Activated naive CD4-positive, alpha-beta T cell treated with Interleukin-2 at 50 U/mL for 16 hours (primary cell): ENCODE results near the gene SLC22A5.
A peak's percentile ranks its signal among the peaks of the same experiment; 100 is the strongest.
"Not testable (repeated sequence)": the region's sequence is repeated elsewhere in the genome, so short reads cannot be mapped to it uniquely, and the experiment has no call there.

Experiments
- DNase-seq: peaks from one replicate; pipeline ENCODE4 v3.0.0-alpha.2; 2020

Gene SLC22A5

DNA sequence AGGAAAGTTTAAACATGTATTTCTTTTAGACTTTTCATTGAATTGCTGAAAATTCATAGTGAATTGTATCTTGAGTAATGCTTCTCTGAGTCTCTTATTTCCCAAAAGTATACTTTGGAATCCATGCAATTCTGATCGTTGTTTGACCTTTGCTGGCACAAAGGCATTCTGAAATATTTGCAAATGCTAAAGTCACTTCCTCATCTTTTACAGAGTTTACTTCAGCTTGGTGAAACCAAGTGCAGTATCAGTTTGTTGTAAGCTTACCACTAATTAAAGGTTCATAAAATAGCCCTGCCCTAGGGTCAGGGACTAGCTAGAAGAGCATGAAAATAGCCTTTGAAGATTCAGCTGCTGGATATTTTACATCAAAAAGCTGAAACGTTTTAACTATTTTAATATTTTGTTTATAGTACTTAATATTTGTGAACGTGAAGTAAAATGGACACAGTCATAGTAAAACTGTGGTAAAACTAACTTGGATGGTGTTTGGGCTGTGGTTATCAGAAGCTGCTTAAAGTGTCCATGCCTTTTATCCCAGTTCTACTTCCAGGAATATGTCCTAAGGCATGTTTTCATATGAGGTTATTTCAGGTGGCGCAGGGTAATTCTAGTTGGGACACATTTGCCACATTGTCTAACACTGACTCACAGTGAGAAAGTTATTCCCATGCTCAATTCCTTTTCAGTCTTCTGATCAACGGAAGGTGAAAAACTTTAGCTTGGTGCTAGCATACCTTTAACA is 45.3 kb downstream of the SLC22A5 start:
- DNase-seq = no peak

- DNase-seq = not testable (repeated sequence)
Measured at GRCh38 chr5:132415516-132415915, 46.0 kb downstream of the SLC22A5 start.

GRCh38 chr5:132416306-132417009 is 46.9 kb downstream of the SLC22A5 start:
- DNase-seq = no peak

DNA sequence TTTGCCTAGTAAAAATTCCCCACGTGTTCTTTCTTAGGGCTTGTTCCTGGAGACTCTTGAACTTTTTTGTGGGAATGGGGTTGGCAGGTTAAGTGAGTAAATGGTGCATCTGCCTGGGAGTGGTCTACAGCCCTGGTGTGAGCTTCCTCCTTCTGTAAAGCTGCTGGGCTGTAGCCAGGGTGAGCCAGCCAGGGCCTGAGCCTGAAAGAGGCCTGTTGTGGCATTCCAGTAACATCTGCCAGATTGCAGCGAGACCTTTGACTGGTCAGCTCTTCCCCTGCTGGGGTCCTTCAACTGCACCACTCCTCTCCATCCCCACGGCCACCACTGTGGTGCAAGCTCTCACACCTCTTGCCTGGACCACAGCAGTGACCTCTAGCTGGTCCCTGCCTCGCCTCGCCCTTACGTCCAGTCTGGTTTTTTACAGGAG is 47.5 kb downstream of the SLC22A5 start:
- no peak for DNase-seq

- DNase-seq = no peak
Measured at GRCh38 chr5:132417461-132417860, 48.0 kb downstream of the SLC22A5 start.

GRCh38 chr5:132417889-132418485 is 48.5 kb downstream of the SLC22A5 start:
- DNase-seq = no peak

DNA sequence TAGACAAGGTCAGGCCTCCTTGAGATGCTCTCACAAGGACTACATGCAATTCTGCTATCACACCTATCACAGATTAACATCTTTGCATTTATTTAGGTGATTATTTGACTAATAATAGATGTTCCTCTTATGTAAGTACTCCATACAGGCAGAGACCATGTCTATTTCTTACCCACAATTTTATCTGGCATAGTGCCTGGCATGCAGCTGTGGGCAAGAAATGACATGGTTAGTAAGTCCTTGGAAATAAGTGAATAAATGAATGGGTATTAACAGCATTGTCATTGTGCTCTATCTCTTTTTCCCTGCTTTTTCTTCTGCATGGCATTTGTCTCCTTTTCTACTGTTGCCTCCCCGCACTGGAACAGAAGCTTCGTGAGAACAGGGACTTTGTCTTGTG is 49.4 kb downstream of the SLC22A5 start:
- DNase-seq = no peak

DNA sequence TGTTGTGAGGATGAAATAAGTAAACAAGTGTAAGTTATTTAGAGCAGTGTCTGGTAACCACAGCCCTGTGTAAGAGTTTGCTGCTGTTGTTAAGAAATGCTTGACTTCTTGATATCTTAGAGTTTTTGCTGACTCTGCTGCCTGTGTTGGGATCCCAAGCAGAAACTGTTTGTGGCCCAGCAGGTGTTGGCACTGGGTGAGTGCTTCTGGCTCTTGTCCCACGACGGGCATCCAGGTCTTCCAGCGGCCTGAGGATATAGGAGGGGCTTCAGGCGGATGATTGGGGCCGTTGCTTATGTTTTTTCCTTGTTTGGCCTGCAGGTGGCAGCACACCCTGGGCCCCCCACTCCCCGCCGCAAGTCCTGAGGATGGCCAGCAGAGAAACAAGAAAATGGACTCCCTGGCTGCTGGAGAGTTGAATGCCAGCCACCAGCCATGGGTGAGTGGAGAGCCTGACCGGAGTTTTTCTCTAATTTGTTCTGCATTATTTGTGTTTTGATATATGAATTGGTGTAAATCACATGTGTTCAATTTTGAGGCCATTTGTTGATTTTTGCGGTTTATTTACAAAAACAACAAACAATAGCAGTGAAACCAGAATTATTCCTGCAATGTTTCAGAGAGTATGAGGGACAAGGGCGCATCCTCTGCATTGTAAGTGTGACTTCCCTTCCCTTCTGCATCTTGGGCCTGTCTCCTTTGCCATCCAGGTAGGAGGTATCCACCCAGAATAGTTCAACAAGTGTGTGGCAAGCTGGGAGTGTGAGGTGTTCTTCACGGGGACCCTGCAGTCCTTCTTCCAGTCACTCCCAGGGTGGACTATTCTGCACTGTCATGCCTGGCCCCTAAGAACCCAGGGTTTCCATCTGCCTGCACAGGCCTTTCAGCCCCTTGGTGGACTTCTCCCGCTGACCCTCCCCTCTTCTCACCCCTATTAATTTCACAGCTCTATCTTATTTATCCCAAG is 50.3 kb downstream of the SLC22A5 start:
- peak; percentile 67 for DNase-seq

DNA sequence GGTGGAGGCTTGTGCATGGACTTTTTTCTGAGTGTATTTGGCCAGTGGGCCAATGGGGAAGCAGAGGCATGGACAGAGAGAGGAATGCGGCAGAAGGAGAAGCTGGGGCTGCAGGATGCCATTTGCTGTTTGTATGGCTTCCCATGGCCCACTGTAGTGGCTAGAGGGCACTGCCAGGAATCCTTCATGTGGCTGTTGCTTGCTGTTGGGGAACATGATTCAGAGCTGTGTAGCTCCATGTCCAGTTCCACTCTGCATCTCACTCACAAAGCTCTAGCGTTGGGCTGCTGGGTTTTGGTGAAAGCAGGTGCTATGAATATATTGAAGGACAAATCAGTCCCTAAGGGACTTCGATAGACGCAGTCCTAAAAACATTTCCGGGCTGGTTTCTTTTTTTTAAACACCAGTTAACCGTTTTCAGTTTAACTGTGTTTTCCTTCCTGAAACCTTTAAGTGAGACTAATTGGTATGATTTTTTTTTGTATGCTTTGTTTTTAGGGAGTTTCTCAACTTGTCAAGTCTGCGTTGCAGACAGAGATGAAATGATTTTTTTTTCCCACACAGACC is 51.3 kb downstream of the SLC22A5 start:
- peak; percentile 26 for DNase-seq

DNA sequence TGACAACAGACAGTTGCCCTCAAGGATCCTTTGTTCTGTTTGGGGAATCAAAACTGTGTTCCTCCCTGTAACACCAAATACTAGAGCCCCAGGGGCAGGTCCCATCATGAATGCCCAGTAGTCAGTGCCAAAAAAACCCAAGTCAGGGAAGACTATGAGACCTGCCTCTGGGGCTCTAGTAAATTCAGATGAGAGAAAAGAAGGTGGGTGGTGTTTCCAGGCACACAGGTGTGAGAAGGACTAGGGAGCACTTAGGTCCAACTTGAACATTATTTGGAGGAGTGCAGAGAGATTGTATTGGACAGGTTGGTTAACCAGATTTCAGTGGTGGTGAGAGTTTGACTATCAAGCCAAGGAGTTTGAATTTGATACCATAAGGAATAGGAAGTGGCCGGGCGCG is 52.0 kb downstream of the SLC22A5 start:
- DNase-seq = no peak

- no peak for DNase-seq
Measured at GRCh38 chr5:132422720-132423437, 53.4 kb downstream of the SLC22A5 start.

DNA sequence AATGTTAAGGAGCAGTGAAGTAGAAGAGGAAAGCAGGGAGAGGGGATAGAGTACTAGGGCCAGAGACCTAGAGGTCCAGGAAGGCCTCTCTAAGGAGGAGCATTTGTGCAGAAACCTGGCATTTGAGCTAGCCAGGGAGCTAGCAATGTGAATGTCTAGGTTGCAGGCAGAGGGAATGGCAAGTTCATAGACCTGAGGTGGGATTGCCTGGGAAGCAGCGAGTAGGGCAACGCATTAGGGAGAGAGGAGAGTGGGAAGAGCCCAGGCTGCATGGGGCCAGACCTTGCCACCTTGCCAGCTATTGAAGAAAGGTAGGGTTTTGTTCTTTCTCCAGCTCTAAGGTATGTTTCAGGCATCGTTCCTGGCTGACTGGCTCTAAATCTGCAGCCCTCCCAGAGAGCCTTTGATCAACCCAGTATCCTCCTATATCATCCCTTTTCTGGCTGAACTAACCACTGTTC is 54.0 kb downstream of the SLC22A5 start:
- DNase-seq = no peak

DNA sequence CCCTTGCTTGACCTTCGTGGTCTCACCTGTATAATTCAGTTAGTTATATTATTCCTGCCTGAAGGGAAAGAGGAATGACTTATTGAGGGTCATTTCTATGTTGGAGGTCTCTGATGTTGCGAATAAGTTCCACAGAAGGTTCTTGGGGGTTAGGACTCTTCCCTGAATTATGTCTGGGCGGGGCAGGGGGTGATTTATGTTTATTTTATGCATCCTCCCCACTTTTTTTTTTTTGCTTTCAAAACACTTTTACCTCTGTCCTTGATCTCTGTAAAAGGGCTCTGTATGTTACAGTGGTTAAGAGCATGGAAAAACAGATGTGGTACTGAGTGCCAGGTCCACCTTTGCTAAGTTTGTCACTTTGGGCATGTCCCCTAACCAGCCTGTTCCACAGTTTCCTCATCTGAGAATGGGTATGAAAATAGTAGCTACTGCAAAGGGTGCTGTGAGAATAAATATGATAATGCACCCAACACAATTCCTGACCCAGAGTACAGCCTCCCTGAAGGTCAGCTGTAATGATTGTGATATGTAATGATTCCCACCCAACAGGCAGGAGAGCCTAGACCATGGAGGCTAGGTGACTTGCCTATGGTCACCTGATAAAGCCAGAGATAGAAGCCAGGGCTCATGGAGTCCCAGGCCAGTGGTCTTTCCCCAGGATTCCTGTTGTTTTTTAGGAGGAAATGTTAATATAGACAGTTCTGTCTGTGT is 54.8 kb downstream of the SLC22A5 start:
- DNase-seq = no peak

GRCh38 chr5:132425009-132425937 is 55.8 kb downstream of the SLC22A5 start:
- peak; percentile 80 for DNase-seq

GRCh38 chr5:132425975-132426524 is 56.5 kb downstream of the SLC22A5 start:
- DNase-seq = no peak

- DNase-seq = peak; percentile 68
Measured at GRCh38 chr5:132426525-132427138, 57.1 kb downstream of the SLC22A5 start.

DNA sequence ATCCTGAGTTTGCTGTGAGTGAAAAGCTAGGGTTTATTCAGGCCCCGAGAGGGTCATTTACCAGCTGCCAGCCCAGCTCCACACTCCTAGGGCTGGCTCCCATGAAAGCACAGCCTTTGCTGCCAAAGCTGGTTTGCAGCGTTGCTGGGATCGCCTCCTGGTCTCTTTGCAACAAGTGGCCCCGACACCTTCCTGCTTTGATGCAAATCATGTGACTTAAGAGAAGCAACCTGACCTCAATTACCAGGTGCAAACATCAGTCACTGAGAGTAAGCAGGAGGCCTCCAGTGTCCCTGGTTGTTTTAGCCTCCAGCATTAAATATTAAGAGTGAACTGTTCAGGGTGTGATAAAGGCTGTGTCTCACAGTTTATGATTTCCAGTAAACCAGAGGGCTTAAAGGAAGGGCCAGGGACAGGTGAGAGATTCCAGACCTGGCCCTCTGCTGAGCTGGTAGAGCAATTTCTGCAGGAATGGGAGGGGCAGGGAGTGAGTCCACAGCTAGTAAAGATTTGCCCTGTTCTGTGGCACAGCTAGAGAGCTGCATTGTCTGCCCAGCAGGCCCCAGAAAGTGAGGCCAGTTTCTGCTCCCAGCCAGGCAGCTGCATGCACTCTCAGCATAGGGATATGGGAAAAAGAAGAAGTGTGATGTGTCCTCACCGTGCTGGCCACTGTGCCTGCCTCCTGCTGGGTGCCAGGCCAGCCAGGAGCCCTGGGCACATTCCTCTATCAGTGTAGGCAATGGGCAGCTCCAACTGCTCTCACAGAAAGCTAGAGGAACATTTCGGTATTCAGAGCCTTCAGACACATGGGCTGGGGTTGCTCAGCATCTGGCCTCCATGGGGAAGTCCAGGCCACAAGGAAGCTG is 58.0 kb downstream of the SLC22A5 start:
- DNase-seq = peak; percentile 64

DNA sequence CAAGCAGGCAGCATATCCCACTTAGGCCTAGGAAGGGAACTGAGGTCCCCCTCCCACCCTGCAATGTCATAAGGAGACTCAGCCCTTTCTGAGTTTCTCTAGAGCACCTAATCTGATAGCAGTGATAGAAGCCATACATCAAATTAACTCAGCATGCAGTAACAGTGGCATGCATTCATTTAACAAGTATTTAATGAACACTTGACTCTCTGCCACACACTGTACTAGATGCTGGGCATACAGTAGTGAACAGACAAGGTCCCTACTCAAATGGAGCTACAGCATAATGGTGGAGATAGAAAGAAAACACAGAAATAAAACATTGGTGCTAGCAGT is 58.6 kb downstream of the SLC22A5 start:
- no peak for DNase-seq
